GM10248 (cell line): Measurements from ENCODE around the gene CARD10.

Experiments used
- CTCF ChIA-PET: fragments of 300-600 bp; sonication (Branson Sonifier 250); formaldehyde crosslinking; extraction: SDS; loops from one replicate; lab custom pipeline; 2021; ENCODE audit warnings: antibody characterized with exemption; lab: Yijun Ruan, JAX
- POLR2A ChIA-PET: fragments of 350-650 bp; sonication (Branson Sonifier 250); formaldehyde crosslinking; extraction: SDS; loops from one replicate; lab custom pipeline; 2020; ENCODE audit warnings: antibody characterized with exemption; lab: Yijun Ruan, JAX
- DNase-seq: peaks from one replicate; pipeline ENCODE4 v3.0.0; 2012; ENCODE audit errors: extremely low spot score
- CTCF ChIP-seq: IDR thresholded peaks from 2 replicates; pipeline ENCODE4 v1.5.1; 2012; ENCODE audit warnings: mild to moderate bottlenecking, low read depth; ENCODE audit errors: extremely low read depth, missing control alignments, control extremely low read depth

Gene CARD10

GRCh38 chr22:37519268-37520195 lies at the start of gene CARD10:
TSS of gene CARD10 (minus strand) at chr22:37519415. CDS start at chr22:37519200, 215 bp downstream.
- ChIA-PET POLR2A (no interaction called here), CTCF (interaction anchor here (0.9 to 1.4 kb wide), 2 partner anchors 13 to 25 kb away, joined by 3 to 4 read pairs; no protein-coding TSS in a partner anchor)
- TF ChIP-seq CTCF: no peak
- DNase-seq: no peak

GRCh38 chr22:37568448-37569008 lies 49.3 kb upstream of the CARD10 start:
- no peak for DNase-seq
- CTCF ChIA-PET: interaction anchor here (0.8 to 21.7 kb wide), 9 partner anchors 12 to 97 kb away, joined by 3 to 584 read pairs (median 11); partner anchors contain the start of genes GGA1 and LGALS2
- POLR2A ChIA-PET: no interaction called here

GRCh38 chr22:37568012-37568411 lies 48.8 kb upstream of the CARD10 start:
- POLR2A ChIA-PET: no interaction called here
- TF ChIP-seq CTCF: no peak
- CTCF ChIA-PET: interaction anchor here (0.8 to 21.7 kb wide), 22 partner anchors 11 to 448 kb away, joined by 3 to 584 read pairs (median 10); partner anchors contain the start of genes GGA1, LGALS2 and MFNG
- DNase-seq: no peak

More at GRCh38 chr22:37568448-37569008, 49.3 kb upstream of the CARD10 start:
- TF ChIP-seq CTCF: no peak

- ChIA-PET CTCF (interaction anchor here (0.6 to 21.7 kb wide), 36 partner anchors 10 to 447 kb away, joined by 3 to 584 read pairs (median 6); partner anchors contain the start of genes GGA1, LGALS2 and MFNG), POLR2A (interaction anchor here (0.5 kb wide), 1 partner anchor 18 kb away, joined by 6 read pairs; no protein-coding TSS in a partner anchor)
- DNase-seq: peak; percentile 92
- peak; percentile 97 for TF ChIP-seq CTCF
Measured at GRCh38 chr22:37566903-37567798, 47.9 kb upstream of the CARD10 start.

- POLR2A ChIA-PET: no interaction called here
- no peak for TF ChIP-seq CTCF
- CTCF ChIA-PET: interaction anchor here (1.1 to 21.7 kb wide), 24 partner anchors 10 to 399 kb away, joined by 3 to 584 read pairs (median 8); partner anchors contain the start of genes GGA1, LGALS2 and MFNG
- DNase-seq: peak; percentile 60
Measured at GRCh38 chr22:37566329-37566837, 47.2 kb upstream of the CARD10 start.
